22Rv1 (cell line): ENCODE data around the gene TNRC6C.

Source experiments
- H3K27ac ChIP-seq: fragments of 450-650 bp; 2 replicates; pipeline ENCODE4 v1.5.1; 2017
- CTCF ChIP-seq: fragments of 450-650 bp; IDR thresholded peaks from 2 replicates; pipeline ENCODE4 v1.5.1; 2017; ENCODE audit warnings: mild to moderate bottlenecking
- ZFX ChIP-seq: fragments of 450-650 bp; IDR thresholded peaks from 2 replicates; pipeline ENCODE4 v1.6.1; 2017; ENCODE audit warnings: antibody characterized with exemption, borderline replicate concordance

TNRC6C gene

GRCh38 chr17:78029697-78030096 lies 71.2 kb downstream of the TNRC6C start:
- TF ChIP-seq CTCF = no peak
- no peak for TF ChIP-seq ZFX
- no peak overlapping the region for H3K27ac ChIP-seq

GRCh38 chr17:78031435-78031834 lies 72.9 kb downstream of the TNRC6C start:
- H3K27ac ChIP-seq = no peak overlapping the region
- TF ChIP-seq ZFX = no peak

- no peak for TF ChIP-seq ZFX
- TF ChIP-seq CTCF = no peak
- H3K27ac ChIP-seq = no peak overlapping the region
These were observed 73.7 kb downstream of the TNRC6C start for GRCh38 chr17:78032166-78032565.

GRCh38 chr17:78034429-78035091 lies 76.1 kb downstream of the TNRC6C start:
- no peak overlapping the region for H3K27ac ChIP-seq
- no peak for TF ChIP-seq CTCF
- TF ChIP-seq ZFX = no peak

GRCh38 chr17:78037280-78037679 lies 78.8 kb downstream of the TNRC6C start:
- H3K27ac ChIP-seq = no peak overlapping the region
- TF ChIP-seq ZFX = no peak

GRCh38 chr17:78038748-78039288 lies 80.3 kb downstream of the TNRC6C start:
- no peak overlapping the region for H3K27ac ChIP-seq
- TF ChIP-seq ZFX = no peak
- no peak for TF ChIP-seq CTCF

- peak overlapping the region; percentile 94 for H3K27ac ChIP-seq
- TF ChIP-seq ZFX (no peak), CTCF (no peak)
These were observed 81.1 kb downstream of the TNRC6C start for GRCh38 chr17:78039581-78039980.

- H3K27ac ChIP-seq = peak overlapping the region; percentile 94
- TF ChIP-seq CTCF (peak; percentile 47), ZFX (no peak)
These were observed 82.2 kb downstream of the TNRC6C start for GRCh38 chr17:78040440-78041385.
